ENCODE results near the gene MTHFD1.

- TF ChIP-seq CTCF (IDR thresholded peaks at IDR 0.05) = no peak
- no peak for TF ChIP-seq POLR2A (IDR thresholded peaks at IDR 0.05)
- TF ChIP-seq POLR2AphosphoS5 (IDR thresholded peaks at IDR 0.05) = no peak
Observed at GRCh38 chr14:64409126-64409920, 21.2 kb downstream of the MTHFD1 start.

Data from sigmoid colon (tissue), 4 donors.